SK-N-SH treated with all-trans-retinoic acid at 6 μM for 48 hours (cell line): Measurements from ENCODE around the gene STK4.

ENCODE experiments used
- ATAC-seq: fragments of 200-7000 bp; cut with Tn5 transposase; 3 replicates; pipeline ENCODE4 v1.9.1; 2020; ENCODE audit warnings: mild to moderate bottlenecking, moderate library complexity
- ARNTL ChIP-seq: fragments of 450-650 bp; formaldehyde crosslinking; IDR thresholded peaks from 2 replicates; pipeline ENCODE4 v1.5.0; 2020; ENCODE audit warnings: low read depth, mild to moderate bottlenecking, moderate library complexity, borderline replicate concordance
- CREB5 ChIP-seq: fragments of 250-450 bp; sonication (Bioruptor Pico); IDR thresholded peaks from 2 replicates; pipeline ENCODE4 v1.5.1; 2020; ENCODE audit warnings: low read depth, mild to moderate bottlenecking, moderate library complexity
- CSDC2 ChIP-seq: fragments of 250-450 bp; sonication (Bioruptor Pico); IDR thresholded peaks from 2 replicates; pipeline ENCODE4 v1.5.0; 2020; ENCODE audit warnings: mild to moderate bottlenecking, moderate library complexity
- ESRRG ChIP-seq: fragments of 250-450 bp; sonication (Bioruptor Pico); IDR thresholded peaks from 2 replicates; pipeline ENCODE4 v1.6.1; 2021; ENCODE audit warnings: mild to moderate bottlenecking
- GLIS3 ChIP-seq: fragments of 250-450 bp; sonication (Bioruptor Pico); IDR thresholded peaks from 2 replicates; pipeline ENCODE4 v1.5.0; 2020; ENCODE audit warnings: mild to moderate bottlenecking, moderate library complexity
- ISL1 ChIP-seq: fragments of 250-450 bp; sonication (Bioruptor Pico); IDR thresholded peaks from 2 replicates; pipeline ENCODE4 v2.1.2; 2022; ENCODE audit warnings: mild to moderate bottlenecking, moderate library complexity
- OSR1 ChIP-seq: fragments of 250-450 bp; sonication (Bioruptor Pico); IDR thresholded peaks from 2 replicates; pipeline ENCODE4 v1.8.0; 2022; ENCODE audit warnings: moderate library complexity, mild to moderate bottlenecking, inconsistent platforms
- PATZ1 ChIP-seq: fragments of 250-450 bp; sonication (Bioruptor Pico); IDR thresholded peaks from 2 replicates; pipeline ENCODE4 v1.8.0; 2020; ENCODE audit warnings: mild to moderate bottlenecking, moderate library complexity, borderline replicate concordance
- POU6F1 ChIP-seq: fragments of 250-450 bp; sonication (Bioruptor Pico); IDR thresholded peaks from 2 replicates; pipeline ENCODE4 v1.8.0; 2021; ENCODE audit warnings: low read depth, mild to moderate bottlenecking, moderate library complexity, borderline replicate concordance
- PPARA ChIP-seq: fragments of 250-450 bp; sonication (Bioruptor Pico); IDR thresholded peaks from 2 replicates; pipeline ENCODE4 v1.5.0; 2020; ENCODE audit warnings: mild to moderate bottlenecking, borderline replicate concordance
- RARB ChIP-seq: fragments of 250-450 bp; sonication (Bioruptor Pico); IDR thresholded peaks from 2 replicates; pipeline ENCODE4 v1.8.0; 2021; ENCODE audit warnings: mild to moderate bottlenecking, moderate library complexity
- TOX ChIP-seq: fragments of 250-450 bp; sonication (Bioruptor Pico); IDR thresholded peaks from 2 replicates; pipeline ENCODE4 v1.8.0; 2021; ENCODE audit warnings: mild to moderate bottlenecking, moderate library complexity, borderline replicate concordance
- TSHZ2 ChIP-seq: fragments of 250-450 bp; sonication (Bioruptor Pico); IDR thresholded peaks from 2 replicates; pipeline ENCODE4 v1.5.0; 2020; ENCODE audit warnings: mild to moderate bottlenecking, moderate library complexity
- ZC3H10 ChIP-seq: fragments of 250-450 bp; sonication (Bioruptor Pico); IDR thresholded peaks from 2 replicates; pipeline ENCODE4 v1.5.1; 2021; ENCODE audit warnings: mild to moderate bottlenecking, moderate library complexity
- ZFP3 ChIP-seq: fragments of 250-450 bp; sonication (Bioruptor Pico); IDR thresholded peaks from 2 replicates; pipeline ENCODE4 v1.5.0; 2020; ENCODE audit warnings: mild to moderate bottlenecking, moderate library complexity
- ZFP30 ChIP-seq: fragments of 450-650 bp; formaldehyde crosslinking; IDR thresholded peaks from 2 replicates; pipeline ENCODE4 v1.5.0; 2022; ENCODE audit warnings: mild to moderate bottlenecking, moderate library complexity
- ZNF565 ChIP-seq: fragments of 450-650 bp; formaldehyde crosslinking; conservative IDR thresholded peaks from 2 replicates; pipeline ENCODE4 v1.5.0; 2020; ENCODE audit warnings: low read depth, mild to moderate bottlenecking, moderate library complexity
- ZNF8 ChIP-seq: fragments of 450-650 bp; formaldehyde crosslinking; IDR thresholded peaks from 2 replicates; pipeline ENCODE4 v1.5.0; 2020; ENCODE audit warnings: mild to moderate bottlenecking, moderate library complexity

The STK4 gene

GRCh38 chr20:44990425-44990824, 24.1 kb downstream of the STK4 start:
- ATAC-seq, result peak; percentile 62
- TF ChIP-seq TOX (CRISPR knock-in tag) (no peak), POU6F1 (no peak), PATZ1 (CRISPR knock-in tag) (no peak), ZFP3 (CRISPR knock-in tag) (no peak), RARB (CRISPR knock-in tag) (no peak), ISL1 (CRISPR knock-in tag) (no peak), TSHZ2 (CRISPR knock-in tag) (no peak), ARNTL (no peak), PPARA (CRISPR knock-in tag) (no peak)

GRCh38 chr20:44990957-44991356, 24.6 kb downstream of the STK4 start:
- ATAC-seq, result peak; percentile 21; the same call in 2 of the 3 replicates
- TF ChIP-seq ZNF8 (CRISPR knock-in tag) (no peak), POU6F1 (no peak), ZNF565 (no peak)
- TF ChIP-seq, all 23 proteins: peak for 0

GRCh38 chr20:44993343-44993742, 27.0 kb downstream of the STK4 start:
- TF ChIP-seq PPARA (CRISPR knock-in tag), result no peak
- no peak for TF ChIP-seq ESRRG (CRISPR knock-in tag)
- no peak for TF ChIP-seq PATZ1 (CRISPR knock-in tag)
- TF ChIP-seq CSDC2 (CRISPR knock-in tag), result no peak
- no peak for TF ChIP-seq CREB5 (CRISPR knock-in tag)
- no peak for TF ChIP-seq ZNF565
- TF ChIP-seq POU6F1, result no peak
- TF ChIP-seq GLIS3 (CRISPR knock-in tag), result no peak
- TF ChIP-seq ZFP30 (CRISPR knock-in tag), result no peak
- TF ChIP-seq ZC3H10 (CRISPR knock-in tag), result no peak
- TF ChIP-seq OSR1 (CRISPR knock-in tag), result no peak
- no peak for ATAC-seq
